Esophagus squamous epithelium (tissue), 5 donors: ENCODE data around the gene ODAD3. TPM values are rescaled to one million over a fixed set of nuclear protein-coding genes. Genes with fewer than 3 reads are reported as not detected.

Source experiments
- DNase-seq: peaks from one replicate; lab custom pipeline; 2025; lab: John Stamatoyannopoulos, UW
- H3K27ac ChIP-seq, 4 donors: fragments of 200-600 bp; sonication (generic); one replicate each; pipeline ENCODE4 v1.5.1; 2016 to 2019; ENCODE audit warnings: mild to moderate bottlenecking in 1 of 4
- H3K27me3 ChIP-seq, 4 donors: fragments of 200-600 bp; sonication (generic); 1 replicate in 3 of 4; 2 replicates in 1 of 4; pipeline versions ENCODE4 v1.5.1 to v1.6.0; 2017 to 2021; ENCODE audit warnings: antibody characterized with exemption in 1 of 4
- H3K36me3 ChIP-seq, 3 donors: fragments of 200-600 bp; sonication (generic); one replicate each; pipeline ENCODE4 v1.5.1; 2016 to 2019
- H3K4me1 ChIP-seq, 3 donors: fragments of 200-600 bp; sonication (generic); one replicate each; pipeline ENCODE4 v1.5.1; 2017 to 2019
- H3K4me3 ChIP-seq, 4 donors: fragments of 200-600 bp; sonication (generic); 1 replicate in 3 of 4; 2 replicates in 1 of 4; pipeline ENCODE4 v1.5.1; 2016 to 2019; ENCODE audit warnings: mild to moderate bottlenecking in 2 of 4, moderate library complexity in 1 of 4
- H3K9me3 ChIP-seq, 3 donors: fragments of 200-600 bp; sonication (generic); one replicate each; pipeline ENCODE4 v1.5.1; 2016 to 2019
- POLR2A ChIP-seq, 4 donors: fragments of 450-650 bp; IDR thresholded peaks; one replicate each; pipeline ENCODE4 v1.6.1; 2017; ENCODE audit warnings: antibody characterized with exemption in 4 of 4, mild to moderate bottlenecking in 4 of 4, moderate library complexity in 3 of 4
- WGBS, 2 donors: methylation state at CpG; one replicate each; pipeline ENCODE4 v1.1.5; 2018; 5-methylcytosine and 5-hydroxymethylcytosine counted together
- intact Hi-C: fragments of 100-400 bp; cut with DNase I; formaldehyde crosslinking; loops from one replicate; pipeline ENCODE4 v1.15.0; 2022
- total RNA-seq, 4 donors: library from RNA; depleted of rRNA; stranded (reverse); fragments of >200 nt; gene quantifications; one replicate each; pipeline ENCODE4 v1.1.0, GENCODE V29; 2016
- TF ChIP-seq, protein P1 (sequence below), 6 experiments: fragments of 450-650 bp in 4 of 6; fragments of 200-600 bp in 2 of 6; sonication (generic) in 2 of 6; IDR thresholded peaks; one replicate each; pipeline ENCODE4 v1.5.1; 2016 to 2019; ENCODE audit warnings: antibody characterized with exemption in 6 of 6, mild to moderate bottlenecking in 4 of 6, moderate library complexity in 4 of 6
- donor health status: DM: yes; HTN: yes; CAD: no.

The ODAD3 gene
- total RNA-seq, 4 donors from 2014 or later = 0.19 to 8.8 TPM; not detected in 2

DNA sequence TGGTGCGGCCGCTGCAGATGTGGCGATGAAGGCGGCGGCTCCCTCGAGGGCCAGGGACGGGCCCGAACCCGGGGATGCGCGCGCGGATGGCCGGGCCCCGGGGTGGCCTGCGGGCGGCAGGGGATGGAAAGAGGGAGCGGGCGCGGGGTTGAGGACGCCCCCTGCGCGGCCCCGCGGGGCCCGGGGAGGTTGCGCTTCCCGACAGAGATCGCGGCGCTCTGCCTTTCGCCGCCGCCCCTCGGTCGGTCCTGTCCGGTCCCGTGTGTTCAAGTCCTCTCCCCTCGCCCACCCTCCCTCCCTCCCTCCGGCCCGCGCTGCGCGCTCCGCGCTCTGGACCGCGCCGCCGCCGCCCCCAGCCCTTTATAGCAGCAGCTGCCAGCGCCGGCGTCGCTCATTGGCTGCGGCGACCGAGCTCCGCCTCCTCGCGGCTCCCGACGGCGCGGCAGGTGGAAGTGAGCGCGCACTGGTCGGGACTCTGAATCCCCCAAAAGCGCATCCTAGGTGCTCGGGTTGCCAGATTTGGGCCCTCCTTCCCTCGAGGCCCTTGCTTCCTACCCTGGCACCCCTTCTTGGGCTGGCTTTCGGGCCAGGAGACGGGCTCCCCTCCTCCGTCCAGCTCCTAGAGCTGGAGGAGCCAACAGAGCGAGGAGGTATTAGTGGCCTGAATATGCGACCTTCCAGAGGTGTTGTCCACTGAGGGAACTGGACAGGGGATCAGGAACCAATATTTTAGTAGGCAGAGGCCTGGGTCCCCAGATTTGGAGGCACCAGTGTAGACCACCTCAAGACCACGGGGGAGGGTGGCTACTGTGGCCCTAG lies 46.0 kb upstream of the ODAD3 start, which contains the start of gene ELAVL3:
Gene ELAVL3 (minus strand): TSS at position 332 of the 819 bp plus-strand sequence. CDS start 438 bp downstream, outside the sequence.
- peaks cover 0 to 18% (median 0%) of the 10 kb centered on the region in 3 donors for H3K36me3 ChIP-seq
- DNase-seq = no peak
- H3K4me3 ChIP-seq = peak within 1 kb of the TSS in 2 of 4 donors; percentile 27 to 51
- 14 to 21% methylated on average over 4 to 25 of the region's 77 CpGs for WGBS, 2 donors
- intact Hi-C loops = no loop called here
- H3K9me3 ChIP-seq = no peaks in the 10 kb centered on the region
- TF ChIP-seq, protein P1, sequence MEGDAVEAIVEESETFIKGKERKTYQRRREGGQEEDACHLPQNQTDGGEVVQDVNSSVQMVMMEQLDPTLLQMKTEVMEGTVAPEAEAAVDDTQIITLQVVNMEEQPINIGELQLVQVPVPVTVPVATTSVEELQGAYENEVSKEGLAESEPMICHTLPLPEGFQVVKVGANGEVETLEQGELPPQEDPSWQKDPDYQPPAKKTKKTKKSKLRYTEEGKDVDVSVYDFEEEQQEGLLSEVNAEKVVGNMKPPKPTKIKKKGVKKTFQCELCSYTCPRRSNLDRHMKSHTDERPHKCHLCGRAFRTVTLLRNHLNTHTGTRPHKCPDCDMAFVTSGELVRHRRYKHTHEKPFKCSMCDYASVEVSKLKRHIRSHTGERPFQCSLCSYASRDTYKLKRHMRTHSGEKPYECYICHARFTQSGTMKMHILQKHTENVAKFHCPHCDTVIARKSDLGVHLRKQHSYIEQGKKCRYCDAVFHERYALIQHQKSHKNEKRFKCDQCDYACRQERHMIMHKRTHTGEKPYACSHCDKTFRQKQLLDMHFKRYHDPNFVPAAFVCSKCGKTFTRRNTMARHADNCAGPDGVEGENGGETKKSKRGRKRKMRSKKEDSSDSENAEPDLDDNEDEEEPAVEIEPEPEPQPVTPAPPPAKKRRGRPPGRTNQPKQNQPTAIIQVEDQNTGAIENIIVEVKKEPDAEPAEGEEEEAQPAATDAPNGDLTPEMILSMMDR (IDR thresholded peaks at IDR 0.05) = peak in 1 of 6 experiments; percentile 19
- TF ChIP-seq POLR2A (IDR thresholded peaks at IDR 0.05) = no peak
- H3K27ac ChIP-seq = no peak within 1 kb of the TSS
- H3K4me1 ChIP-seq = peaks cover 10 to 47% (median 36%) of the 10 kb centered on the region in 3 donors
- H3K27me3 ChIP-seq = peaks cover 14 to 69% (median 20%) of the 10 kb centered on the region in 4 donors

DNA sequence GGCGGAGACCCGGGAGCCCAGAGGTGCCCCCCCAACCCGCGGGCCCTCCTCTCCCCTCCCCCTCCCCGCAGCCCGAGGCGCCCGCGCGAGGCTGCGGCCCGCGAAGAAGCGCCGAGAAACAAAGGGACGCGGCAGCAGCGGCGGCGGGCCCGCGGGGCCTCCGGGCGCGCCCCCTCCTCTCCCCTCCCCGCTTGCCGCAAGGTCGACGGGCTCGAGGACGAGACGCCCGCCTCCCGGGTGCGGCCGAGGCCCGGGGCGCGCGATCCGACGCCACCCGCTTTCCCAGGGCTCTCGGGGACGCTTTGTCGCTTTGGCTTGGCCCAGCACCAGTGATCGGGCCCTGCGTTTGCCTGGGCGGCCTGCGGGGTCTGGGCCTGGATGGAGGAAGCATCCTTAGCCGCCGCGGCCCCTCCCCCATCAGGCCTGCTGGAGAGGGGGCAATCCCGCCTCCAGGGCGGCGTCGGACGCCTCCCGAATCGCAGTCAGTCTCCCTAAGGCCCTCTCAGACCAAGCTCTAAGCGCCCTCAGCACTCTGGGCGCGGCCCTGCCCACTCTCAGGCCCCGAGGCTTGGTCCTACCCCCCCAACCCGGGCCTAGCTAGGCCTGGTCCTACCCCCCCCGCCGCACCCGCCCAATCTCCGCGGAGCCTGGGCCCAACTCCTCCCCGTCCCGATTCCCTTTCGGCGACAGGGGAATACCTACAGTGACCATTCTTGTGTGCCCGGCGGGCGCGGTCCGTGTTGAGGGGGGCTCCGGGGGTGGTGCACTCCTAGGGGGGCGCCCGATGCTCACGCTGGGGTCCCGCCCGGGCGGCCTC lies 45.2 kb upstream of the ODAD3 start:
- no peak for DNase-seq
- intact Hi-C loops = no loop called here
- H3K36me3 ChIP-seq = peaks cover 0 to 12% (median 0%) of the 10 kb centered on the region in 3 donors
- peak overlapping the region in 2 of 4 donors; percentile 27 to 45 for H3K4me3 ChIP-seq
- no CpG with 5 or more reads among the region's 86 CpGs for WGBS, 2 donors
- peaks cover 14 to 62% (median 20%) of the 10 kb centered on the region in 4 donors for H3K27me3 ChIP-seq
- H3K9me3 ChIP-seq = no peaks in the 10 kb centered on the region
- TF ChIP-seq POLR2A (IDR thresholded peaks at IDR 0.05) = no peak
- TF ChIP-seq, protein P1 (IDR thresholded peaks at IDR 0.05) = no peak
- peaks cover 10 to 47% (median 36%) of the 10 kb centered on the region in 3 donors for H3K4me1 ChIP-seq
- no peak overlapping the region for H3K27ac ChIP-seq

DNA sequence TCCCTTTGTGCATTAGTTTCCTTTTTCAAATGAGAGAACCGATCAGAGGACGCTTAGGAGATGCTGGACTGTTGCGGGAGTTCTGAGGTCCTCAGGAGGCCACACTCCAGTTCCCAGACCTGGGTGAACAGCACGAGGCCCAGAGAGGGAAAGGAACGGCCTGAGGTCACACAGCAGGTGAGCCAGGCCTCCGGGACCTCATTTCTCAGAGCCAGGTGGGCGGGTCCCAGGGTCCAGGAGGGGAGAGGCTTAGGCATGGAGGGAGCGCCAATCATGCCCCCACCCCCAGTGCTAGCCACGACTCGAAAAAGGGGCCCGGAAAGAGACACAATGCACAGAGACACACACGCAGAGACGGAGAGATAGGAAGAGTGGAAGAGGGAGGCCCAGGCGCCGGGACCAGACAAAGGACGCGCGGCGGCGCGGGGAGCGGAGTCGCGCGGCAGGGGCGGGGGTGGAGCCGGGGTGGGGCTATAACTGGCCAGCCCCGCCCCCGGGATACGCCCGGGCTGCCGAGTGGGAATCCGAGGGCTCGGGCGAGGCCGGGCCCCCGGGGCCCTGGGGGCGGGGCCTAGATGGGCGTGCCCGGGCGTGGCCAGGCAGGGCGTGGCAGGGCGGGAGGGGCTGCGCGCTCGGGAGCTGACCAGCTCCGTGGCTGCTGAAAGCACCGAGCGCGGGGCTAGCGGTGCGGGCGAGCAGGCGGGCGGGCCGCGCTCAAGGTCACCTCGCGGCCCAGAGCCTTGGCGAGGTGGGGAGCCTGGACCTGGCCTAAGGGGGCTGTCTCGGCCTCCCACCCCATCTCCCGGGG lies 44.4 kb upstream of the ODAD3 start:
- H3K4me1 ChIP-seq = peaks cover 10 to 47% (median 36%) of the 10 kb centered on the region in 3 donors
- intact Hi-C loops = no loop called here
- no peak for TF ChIP-seq POLR2A (IDR thresholded peaks at IDR 0.05)
- TF ChIP-seq, protein P1 (IDR thresholded peaks at IDR 0.05) = no peak
- H3K27me3 ChIP-seq = peaks cover 14 to 54% (median 20%) of the 10 kb centered on the region in 4 donors
- H3K4me3 ChIP-seq = peak overlapping the region in 2 of 4 donors; percentile 27 to 45
- DNase-seq = no peak
- 40 to 49% methylated on average over 19 to 20 of the region's 62 CpGs for WGBS, 2 donors
- no peak overlapping the region for H3K27ac ChIP-seq
- H3K36me3 ChIP-seq = peaks cover 0 to 11% (median 0%) of the 10 kb centered on the region in 3 donors
- H3K9me3 ChIP-seq = no peaks in the 10 kb centered on the region

DNA sequence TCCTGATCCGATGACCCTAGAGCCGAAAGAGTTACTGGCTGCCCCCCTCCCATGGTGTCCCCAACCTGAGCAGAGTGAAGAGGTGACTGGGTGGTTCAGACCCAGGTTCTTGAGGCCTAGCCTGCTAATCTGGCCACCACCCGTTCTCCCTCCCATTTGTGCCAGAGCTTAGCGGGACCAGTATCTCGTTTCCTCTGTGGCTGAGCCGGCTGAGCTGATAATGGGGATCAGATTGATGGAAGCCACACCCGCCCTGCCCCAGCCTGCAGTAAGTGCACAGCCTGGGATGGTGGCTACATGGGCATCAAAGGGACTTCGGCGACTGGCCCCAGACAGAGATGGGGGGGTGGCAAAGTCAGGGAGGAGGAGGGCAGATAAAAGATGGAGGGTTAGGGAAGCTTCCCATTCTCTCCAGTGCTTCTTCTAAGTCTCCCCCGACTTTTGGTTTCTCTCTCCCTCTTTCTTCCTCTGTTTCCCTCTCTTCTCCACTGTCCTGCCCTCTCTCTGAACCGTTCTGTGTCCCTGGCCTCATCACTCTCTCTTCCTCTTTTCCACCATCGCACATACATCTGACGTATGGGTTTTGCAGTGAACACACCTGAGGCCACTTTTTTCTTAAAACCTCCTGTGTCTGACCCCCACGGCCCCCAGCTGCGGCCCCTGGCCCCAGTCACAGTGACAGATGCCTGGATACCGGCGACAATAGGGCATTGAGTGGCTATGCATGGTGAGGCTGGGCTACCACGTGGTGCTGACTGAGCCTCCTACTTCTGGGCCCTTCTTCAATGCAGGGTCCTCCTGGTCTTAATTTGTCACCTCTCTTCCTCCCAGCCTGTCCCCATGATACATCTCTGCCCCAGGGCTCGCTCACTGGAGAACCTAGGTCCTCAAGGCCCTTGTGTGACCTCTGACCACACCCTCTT lies 43.5 kb upstream of the ODAD3 start:
- no peak for DNase-seq
- TF ChIP-seq, protein P1 (IDR thresholded peaks at IDR 0.05) = no peak
- no peak for TF ChIP-seq POLR2A (IDR thresholded peaks at IDR 0.05)
- intact Hi-C loops = no loop called here
- Histone ChIP-seq H3K27ac (no peak overlapping the region), H3K4me1 (peaks cover 10 to 44% (median 36%) of the 10 kb centered on the region in 3 donors), H3K4me3 (no peak overlapping the region), H3K27me3 (peaks cover 14 to 46% (median 20%) of the 10 kb centered on the region in 4 donors), H3K36me3 (peaks cover 0 to 2% (median 0%) of the 10 kb centered on the region in 3 donors), H3K9me3 (no peaks in the 10 kb centered on the region)
- 58 to 64% methylated on average over 13 to 17 of the region's 19 CpGs for WGBS, 2 donors
